Omental fat pad (tissue), 4 donors: ENCODE results near the gene GFPT2. TPM values are rescaled to one million over a fixed set of nuclear protein-coding genes. Genes with fewer than 3 reads are reported as not detected.

Experiments used
- ATAC-seq: fragments of 150-250 bp; one replicate; pipeline ENCODE4 v1.9.1; 2016; ENCODE audit warnings: mild to moderate bottlenecking, moderate library complexity; ENCODE audit not compliant: low FRiP score
- DNase-seq: peaks from one replicate; pipeline ENCODE4 v3.0.0-alpha.2; 2019; ENCODE audit warnings: low spot score
- total RNA-seq, 4 donors: library from RNA; depleted of rRNA; stranded (reverse); fragments of >200 nt; gene quantifications; one replicate each; pipeline ENCODE4 v1.1.0, GENCODE V29; 2016
- TF ChIP-seq, protein P1 (sequence below), 3 donors: fragments of 450-650 bp; IDR thresholded peaks; one replicate each; pipeline ENCODE4 v1.5.1; 2016 to 2017; ENCODE audit warnings: antibody characterized with exemption in 3 of 3, mild to moderate bottlenecking in 3 of 3, moderate library complexity in 2 of 3

GFPT2 gene
- total RNA-seq, 4 donors from 2014 or later, result 42.3 to 553 (median 270) TPM

DNA sequence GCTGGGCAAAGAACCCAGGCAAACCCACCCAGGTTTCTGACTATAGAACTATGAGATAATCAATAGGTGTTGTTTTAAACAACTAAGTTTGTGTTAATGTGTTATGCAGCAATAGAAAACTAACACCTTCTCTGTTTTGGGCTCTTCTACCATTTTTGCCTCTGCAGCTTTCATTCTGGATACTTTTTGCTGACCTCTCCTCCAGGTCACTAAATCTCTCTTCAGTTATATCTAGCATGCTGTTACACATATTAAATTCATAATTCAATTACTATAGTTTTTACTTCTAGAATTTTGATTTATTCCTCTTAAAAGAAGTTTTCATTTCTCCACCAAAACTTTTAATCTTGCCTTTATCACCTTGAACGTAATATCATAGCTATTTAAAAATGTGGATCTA, 78.4 kb downstream of the GFPT2 start:
- ATAC-seq (no peak), DNase-seq (no peak)
- TF ChIP-seq, protein P1, sequence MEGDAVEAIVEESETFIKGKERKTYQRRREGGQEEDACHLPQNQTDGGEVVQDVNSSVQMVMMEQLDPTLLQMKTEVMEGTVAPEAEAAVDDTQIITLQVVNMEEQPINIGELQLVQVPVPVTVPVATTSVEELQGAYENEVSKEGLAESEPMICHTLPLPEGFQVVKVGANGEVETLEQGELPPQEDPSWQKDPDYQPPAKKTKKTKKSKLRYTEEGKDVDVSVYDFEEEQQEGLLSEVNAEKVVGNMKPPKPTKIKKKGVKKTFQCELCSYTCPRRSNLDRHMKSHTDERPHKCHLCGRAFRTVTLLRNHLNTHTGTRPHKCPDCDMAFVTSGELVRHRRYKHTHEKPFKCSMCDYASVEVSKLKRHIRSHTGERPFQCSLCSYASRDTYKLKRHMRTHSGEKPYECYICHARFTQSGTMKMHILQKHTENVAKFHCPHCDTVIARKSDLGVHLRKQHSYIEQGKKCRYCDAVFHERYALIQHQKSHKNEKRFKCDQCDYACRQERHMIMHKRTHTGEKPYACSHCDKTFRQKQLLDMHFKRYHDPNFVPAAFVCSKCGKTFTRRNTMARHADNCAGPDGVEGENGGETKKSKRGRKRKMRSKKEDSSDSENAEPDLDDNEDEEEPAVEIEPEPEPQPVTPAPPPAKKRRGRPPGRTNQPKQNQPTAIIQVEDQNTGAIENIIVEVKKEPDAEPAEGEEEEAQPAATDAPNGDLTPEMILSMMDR (IDR thresholded peaks at IDR 0.05), result no peak

DNA sequence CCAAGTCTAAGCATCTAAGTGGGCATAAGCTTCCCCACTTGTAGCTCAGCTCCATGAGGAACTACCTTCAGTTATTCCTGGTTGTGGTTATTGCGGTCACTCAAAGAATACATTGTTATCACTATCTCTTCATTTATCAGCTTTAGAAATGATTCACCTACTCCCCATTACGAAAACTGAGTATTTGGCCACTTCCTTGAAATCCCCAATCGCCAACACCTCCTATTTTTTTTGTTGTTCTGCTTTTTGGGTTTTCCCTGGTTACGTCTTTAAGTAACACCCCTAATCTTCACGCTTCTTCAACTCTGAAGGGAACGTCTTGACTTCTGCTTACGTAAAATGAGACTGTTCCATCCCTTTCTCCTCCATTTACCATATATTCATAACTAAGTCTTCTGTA, 81.9 kb downstream of the GFPT2 start:
- no peak for ATAC-seq
- TF ChIP-seq, protein P1 (IDR thresholded peaks at IDR 0.05), result no peak
- DNase-seq, result no peak

DNA sequence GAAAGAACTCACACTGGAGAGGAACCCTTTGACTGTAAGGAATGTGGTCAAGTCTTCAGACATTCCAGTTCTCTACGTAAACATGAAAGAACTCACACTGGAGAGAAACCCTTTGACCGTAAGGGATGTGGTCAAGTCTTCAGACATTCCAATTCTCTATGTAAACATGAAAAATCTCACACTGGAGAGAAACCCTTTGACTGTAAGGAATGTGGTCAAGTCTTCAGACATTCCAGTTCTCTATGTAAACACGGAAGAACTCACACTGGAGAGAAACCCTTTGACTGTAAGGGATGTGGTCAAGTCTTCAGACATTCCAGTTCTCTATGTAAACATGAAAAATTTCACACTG, 93.9 kb downstream of the GFPT2 start:
- DNase-seq (no peak), ATAC-seq (no peak)
- TF ChIP-seq, protein P1 (IDR thresholded peaks at IDR 0.05), result no peak

DNA sequence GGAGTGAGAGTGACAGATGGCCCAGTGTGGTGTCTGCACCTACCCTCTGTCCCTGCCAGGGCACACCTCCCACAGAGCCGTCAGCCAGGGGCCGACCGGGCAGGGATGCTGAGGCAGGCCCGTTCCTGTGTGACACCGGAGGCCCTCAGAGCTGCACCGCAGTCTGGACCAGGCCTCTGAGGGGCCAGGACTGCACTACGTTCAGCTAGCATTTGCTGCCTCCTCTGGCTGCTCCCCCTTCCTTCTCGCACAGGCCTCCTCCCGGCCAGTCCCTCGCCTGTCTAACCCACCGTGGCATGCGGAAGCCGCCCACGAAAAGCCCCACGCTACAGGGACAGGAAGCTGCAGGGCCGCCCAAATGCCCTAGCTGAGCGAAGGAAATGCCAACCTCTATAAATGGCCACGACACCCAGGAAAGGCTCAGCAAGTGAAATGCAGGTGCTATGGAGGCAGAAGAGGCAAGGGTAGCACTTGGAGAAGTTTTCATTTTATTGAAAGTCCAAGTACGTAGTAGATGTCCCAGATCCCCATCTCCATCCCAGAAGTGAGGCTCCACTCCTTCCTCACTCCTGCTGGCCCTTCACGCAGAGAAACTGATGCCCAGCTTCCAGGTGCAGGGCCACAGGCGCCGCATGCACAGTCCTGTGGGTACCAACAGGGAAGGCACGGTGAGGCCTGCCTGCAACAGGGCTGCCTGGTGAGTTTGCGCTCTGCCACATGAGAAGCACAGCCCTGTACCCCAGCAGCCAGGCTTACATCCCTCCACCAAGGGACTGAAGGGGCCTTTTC, 99.9 kb downstream of the GFPT2 start:
- TF ChIP-seq, protein P1 (IDR thresholded peaks at IDR 0.05), result no peak
- DNase-seq (no peak), ATAC-seq (no peak)

DNA sequence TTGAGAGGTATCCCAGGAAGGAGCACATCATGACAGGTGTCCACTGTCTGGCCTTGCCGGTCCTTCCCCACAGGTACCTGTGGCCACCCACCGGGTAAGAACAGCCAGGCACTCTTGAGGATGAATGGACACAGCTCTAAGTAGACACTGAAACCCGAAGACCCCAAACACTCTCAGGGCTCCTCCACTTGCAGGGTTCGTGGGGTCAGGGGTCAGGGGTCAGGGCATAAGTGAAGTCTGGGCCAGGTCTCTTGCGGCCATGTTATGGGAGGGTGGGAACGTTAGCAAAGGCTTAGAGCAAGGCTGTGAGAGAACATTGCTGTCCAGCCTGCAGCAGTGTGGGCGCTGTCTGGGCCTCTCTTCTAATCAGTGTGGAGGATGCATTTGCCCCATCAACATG, 101.2 kb downstream of the GFPT2 start:
- TF ChIP-seq, protein P1 (IDR thresholded peaks at IDR 0.05), result no peak
- no peak for ATAC-seq
- no peak for DNase-seq

DNA sequence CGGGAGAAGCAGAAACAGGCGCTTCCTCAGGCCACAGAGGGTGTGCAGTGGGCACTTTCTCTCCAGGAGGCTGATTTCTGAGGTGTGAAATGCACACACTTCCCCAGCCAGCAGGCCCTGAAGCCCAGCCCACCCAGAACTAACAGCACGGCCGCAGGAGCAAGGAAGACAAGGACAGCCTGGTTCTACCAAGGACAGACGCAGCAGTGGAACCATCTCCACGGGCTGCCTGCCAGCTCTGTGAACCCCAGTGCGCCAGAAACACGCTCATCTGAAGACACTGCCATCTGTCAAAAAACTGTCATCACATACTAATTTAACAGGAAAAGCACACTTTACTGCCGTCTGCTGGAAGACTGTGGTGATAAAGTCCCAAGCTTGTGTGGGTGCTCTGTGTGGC, 102.0 kb downstream of the GFPT2 start:
- ATAC-seq (no peak), DNase-seq (no peak)

More for the DNA sequence above, 102.0 kb downstream of the GFPT2 start:
- TF ChIP-seq, protein P1 (IDR thresholded peaks at IDR 0.05), result no peak

Other genes starting within 250 kb of the GFPT2 start
- gene RASGEF1C, start 144.1 kb downstream of the GFPT2 start, total RNA-seq, result 1 to 10 TPM in 1 of 4 donors, under 1 TPM in 1, not detected in 2; 0.37 to 8.5 TPM
- 10 to 100 TPM; 18.6 to 31.6 (median 29.6) TPM for gene MAPK9, start 61.3 kb downstream of the GFPT2 start, total RNA-seq
- gene CNOT6, start 141.0 kb upstream of the GFPT2 start, total RNA-seq, result 10 to 100 TPM; 11.3 to 15.1 (median 13.2) TPM
- gene SCGB3A1, start 238.2 kb upstream of the GFPT2 start, total RNA-seq, result not detected